Colon (tissue), 2 donors: ENCODE measurements around the gene LIME1.
"Not testable (repeated sequence)": the region's sequence is repeated elsewhere in the genome, so short reads cannot be mapped to it uniquely, and the experiment has no call there.

Source experiments
- FAIRE-seq: peaks from 2 replicates; lab custom pipeline; 2012; peaks lifted over from hg19 to GRCh38; lab: Jason Lieb, UNC
- donor health status: control.
- donor health status: control.

Gene LIME1

DNA sequence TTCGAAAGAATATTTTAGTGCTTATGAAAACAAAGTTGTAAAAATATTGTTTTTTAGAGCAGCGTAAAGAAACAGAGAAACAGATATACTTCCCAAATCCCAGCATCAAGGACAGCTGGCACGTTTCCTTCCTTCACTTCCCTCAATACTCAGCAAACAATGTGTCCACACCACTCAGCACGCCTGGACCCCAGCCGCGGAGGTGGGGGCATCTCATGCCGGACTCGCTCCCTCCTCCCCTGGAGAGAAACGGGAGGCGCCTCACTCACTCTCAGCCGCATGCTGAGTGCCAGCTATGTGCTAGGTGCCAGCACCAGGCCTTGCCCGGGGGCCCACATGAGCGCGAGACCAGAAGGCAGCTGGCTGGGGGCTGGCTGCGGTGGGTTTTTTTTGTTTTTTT lies 37.8 kb downstream of the LIME1 start:
- no peak for FAIRE-seq

GRCh38 chr20:63775096-63775978 lies 38.9 kb downstream of the LIME1 start:
- FAIRE-seq, result no peak

DNA sequence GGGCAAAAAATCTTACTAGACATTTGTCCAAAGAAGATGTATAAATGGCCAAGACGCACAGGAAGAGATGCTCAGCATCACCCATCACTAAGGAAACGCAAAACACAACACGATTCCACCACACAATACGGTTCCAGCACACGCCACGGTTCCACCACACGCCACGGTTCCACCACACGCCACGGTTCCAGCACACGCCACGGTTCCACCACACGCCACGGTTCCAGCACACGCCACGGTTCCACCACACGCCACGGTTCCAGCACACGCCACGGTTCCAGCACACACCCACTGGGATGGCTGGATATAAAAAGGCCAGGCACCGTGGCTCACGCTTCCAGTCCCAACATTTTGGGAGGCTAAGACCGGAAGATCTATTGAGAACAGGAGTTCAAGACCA lies 40.4 kb downstream of the LIME1 start:
- not testable (repeated sequence) for FAIRE-seq

DNA sequence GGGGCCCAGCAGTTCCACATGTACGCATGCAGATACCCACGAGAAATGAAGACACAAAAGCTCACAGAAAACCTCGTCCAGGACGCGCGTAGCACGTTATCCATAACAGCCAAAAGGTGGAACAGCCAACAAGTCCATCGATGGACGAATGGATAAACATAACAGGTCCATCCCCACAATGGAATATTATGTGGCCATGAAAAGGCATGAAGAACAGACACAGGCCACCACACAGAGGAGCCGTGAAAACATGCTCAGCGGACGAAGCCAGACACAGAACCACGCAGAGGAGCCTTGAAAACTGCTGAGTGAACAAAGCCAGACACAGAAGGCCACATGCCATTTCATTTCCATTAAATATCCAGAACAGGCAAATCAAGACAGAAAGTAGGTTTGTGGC lies 41.1 kb downstream of the LIME1 start:
- FAIRE-seq, result no peak

GRCh38 chr20:63778034-63778752 lies 41.7 kb downstream of the LIME1 start:
- FAIRE-seq, result no peak

- FAIRE-seq, result no peak
Measured at GRCh38 chr20:63778857-63779256, 42.4 kb downstream of the LIME1 start.

DNA sequence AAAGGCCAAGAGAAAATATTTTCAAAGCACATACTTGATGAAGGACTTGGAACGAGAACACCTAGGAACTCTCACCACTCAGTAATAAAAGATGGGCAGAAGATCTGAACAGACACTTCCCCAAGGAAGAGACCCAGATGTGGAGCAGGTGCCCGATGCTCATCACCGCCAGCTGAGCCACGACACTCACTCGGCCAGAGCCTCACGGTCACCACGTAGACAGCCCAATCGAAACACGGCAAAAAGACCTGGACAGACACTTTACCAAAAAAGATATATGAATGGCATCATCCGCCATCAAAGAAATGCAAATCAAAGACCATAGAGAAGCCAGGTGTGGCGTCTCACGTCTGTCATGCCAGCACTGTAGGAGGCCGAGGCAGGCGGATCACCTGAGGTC lies 44.7 kb downstream of the LIME1 start:
- FAIRE-seq, result no peak

DNA sequence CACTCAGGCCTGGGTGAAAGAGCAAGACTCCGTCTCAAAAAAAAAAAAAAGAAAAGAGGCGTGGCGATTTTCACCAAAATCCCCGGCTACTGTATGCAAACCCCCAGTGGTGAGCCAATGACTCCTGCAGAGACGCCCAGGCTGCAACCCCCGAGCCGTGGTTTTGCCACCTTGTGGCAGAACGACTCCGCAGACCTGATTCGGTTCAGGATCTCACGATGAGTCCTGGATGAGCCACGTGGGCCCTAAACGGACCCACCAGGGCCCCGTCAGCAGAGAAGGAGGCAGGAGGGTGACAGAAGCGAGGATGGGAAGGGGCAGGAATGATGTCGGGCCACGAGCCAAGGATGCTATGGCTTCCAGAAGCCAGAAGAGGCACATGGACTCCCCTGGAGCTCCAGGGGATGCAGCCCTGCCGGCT lies 45.6 kb downstream of the LIME1 start:
- no peak for FAIRE-seq

DNA sequence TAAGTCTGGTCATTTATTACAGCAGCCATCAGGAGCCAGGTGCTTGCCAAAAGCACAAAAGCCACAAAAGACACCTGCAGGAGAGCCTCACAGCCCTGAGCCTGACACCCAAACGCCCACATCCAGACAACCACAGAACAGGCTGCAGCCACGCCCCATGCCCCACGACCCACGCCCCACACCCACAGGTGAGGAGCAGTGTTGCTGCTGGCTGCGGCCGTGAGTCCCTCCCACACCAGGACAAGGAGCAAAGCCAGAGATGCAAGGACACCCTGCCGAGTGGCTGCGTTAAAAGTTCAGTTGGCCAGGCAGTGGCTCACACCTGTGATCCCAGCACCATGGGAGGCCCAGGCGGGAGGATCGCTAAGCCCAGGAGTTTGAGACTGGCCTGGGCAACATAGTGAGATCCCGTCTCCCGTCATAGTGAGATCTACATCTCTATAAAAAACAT lies 46.1 kb downstream of the LIME1 start:
- no peak for FAIRE-seq

DNA sequence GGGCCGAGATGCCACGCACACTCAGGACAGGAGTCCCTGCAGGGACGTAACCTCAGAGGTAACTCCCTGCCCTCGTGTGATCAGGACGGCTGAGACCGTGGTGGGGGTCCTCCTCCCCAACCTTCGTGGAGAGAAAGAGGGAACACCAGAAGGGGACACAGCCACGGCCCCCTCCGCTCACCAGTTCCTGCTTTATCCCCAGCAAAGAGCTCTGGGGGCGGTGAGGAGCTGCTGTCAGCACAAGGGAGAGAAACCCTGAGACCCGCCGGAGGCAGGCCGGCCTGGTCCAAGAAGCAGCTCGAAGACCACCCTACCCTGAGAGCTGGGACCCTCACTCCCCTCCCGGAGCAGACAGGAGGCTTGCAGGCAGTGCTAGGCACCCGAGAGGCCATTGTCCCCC lies 47.5 kb downstream of the LIME1 start:
- no peak for FAIRE-seq

DNA sequence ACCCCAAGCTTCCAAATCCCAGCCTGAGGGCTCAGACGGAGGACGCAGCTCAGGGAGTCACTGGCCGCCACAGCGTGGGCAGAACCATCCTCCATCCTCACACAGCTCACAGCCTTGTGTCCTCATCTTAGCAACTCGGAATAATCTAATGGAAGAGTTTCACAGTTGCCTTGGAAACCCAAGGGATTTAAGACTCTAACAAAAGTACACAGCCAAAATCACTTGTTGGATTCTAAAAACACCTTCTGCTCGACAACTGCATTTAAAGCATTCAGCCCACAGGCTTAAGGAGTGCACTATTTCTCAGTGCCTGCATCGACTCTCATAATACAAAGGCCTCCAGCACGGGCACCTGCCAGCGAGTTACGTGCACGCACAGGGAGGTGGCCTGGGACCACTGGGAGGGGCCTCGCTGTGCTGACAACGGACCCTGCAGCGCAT lies 49.2 kb downstream of the LIME1 start:
- FAIRE-seq, result no peak

GRCh38 chr20:63787302-63787701 lies 50.8 kb downstream of the LIME1 start:
- no peak for FAIRE-seq

GRCh38 chr20:63787749-63788148 lies 51.3 kb downstream of the LIME1 start:
- no peak for FAIRE-seq
